Measurements from ENCODE around the gene SLC7A14.

- no peak for TF ChIP-seq CTCF (conservative IDR thresholded peaks at IDR 0.05; ENCODE audit: low read length)
- TF ChIP-seq EZH2phosphoT487 (IDR thresholded peaks at IDR 0.05; ENCODE audit: borderline replicate concordance) = no peak
Observed at GRCh38 chr3:170436697-170437096, 149.2 kb downstream of the SLC7A14 start.
